Head of caudate nucleus (tissue), 42 donors: Measurements from ENCODE around the gene TRIM32.
A peak's percentile ranks its signal among the peaks of the same experiment; 100 is the strongest.
"Not testable (repeated sequence)": the region's sequence is repeated elsewhere in the genome, so short reads cannot be mapped to it uniquely, and the experiment has no call there.

Source experiments
- DNase-seq, 42 donors: peaks; one replicate each; pipeline versions ENCODE4 v3.0.0 to v3.0.0-alpha.2; 2020 to 2021; ENCODE audit warnings: mixed read lengths in 7 of 42
- intact Hi-C: fragments of 100-400 bp; cut with DNase I; formaldehyde crosslinking; loops from one replicate; pipeline ENCODE4 v1.15.0; 2022

The TRIM32 gene

GRCh38 chr9:116668970-116669695, 18.0 kb upstream of the TRIM32 start:
- intact Hi-C loops: no loop called here
- DNase-seq: no peak

- intact Hi-C loops: no loop called here
These were observed 15.5 kb upstream of the TRIM32 start for GRCh38 chr9:116671605-116672004.

GRCh38 chr9:116673375-116673774, 13.7 kb upstream of the TRIM32 start:
- intact Hi-C loops: no loop called here
- DNase-seq: no peak

More at GRCh38 chr9:116671605-116672004, 15.5 kb upstream of the TRIM32 start:
- no peak for DNase-seq

GRCh38 chr9:116674210-116674980, 12.7 kb upstream of the TRIM32 start:
- no peak for DNase-seq

GRCh38 chr9:116683535-116683934, 3.6 kb upstream of the TRIM32 start:
- intact Hi-C loops: no loop called here

More at GRCh38 chr9:116674210-116674980, 12.7 kb upstream of the TRIM32 start:
- intact Hi-C loops: no loop called here

GRCh38 chr9:116685166-116685565, 1.9 kb upstream of the TRIM32 start:
- DNase-seq: no peak
- intact Hi-C loops: no loop called here

More at GRCh38 chr9:116683535-116683934, 3.6 kb upstream of the TRIM32 start:
- DNase-seq: no peak

GRCh38 chr9:116686135-116686534, 970 bp upstream of the TRIM32 start:
- no peak for DNase-seq
- intact Hi-C loops: no loop called here

GRCh38 chr9:116686693-116687073, 422 bp upstream of the TRIM32 start:
- DNase-seq: no peak
- intact Hi-C loops: no loop called here

GRCh38 chr9:116687754-116688135, 640 bp downstream of the TRIM32 start:
- intact Hi-C loops: no loop called here
- DNase-seq: peak in 13 of 42 donors; percentile 2 to 24 (median 11)

- DNase-seq: no peak
- intact Hi-C loops: no loop called here
These were observed 1.8 kb downstream of the TRIM32 start for GRCh38 chr9:116688806-116689485.

GRCh38 chr9:116689486-116690032, 2.5 kb downstream of the TRIM32 start:
- no peak for DNase-seq
- intact Hi-C loops: no loop called here

- DNase-seq, intact Hi-C loops: not testable (repeated sequence)
These were observed 3.7 kb downstream of the TRIM32 start for GRCh38 chr9:116690805-116691204.

GRCh38 chr9:116691607-116692006, 4.5 kb downstream of the TRIM32 start:
- intact Hi-C loops: no loop called here
- no peak for DNase-seq

GRCh38 chr9:116692616-116693015, 5.5 kb downstream of the TRIM32 start:
- intact Hi-C loops: no loop called here
- no peak for DNase-seq

GRCh38 chr9:116693233-116693731, 6.2 kb downstream of the TRIM32 start:
- intact Hi-C loops: no loop called here
- no peak for DNase-seq

GRCh38 chr9:116694785-116695291, 7.7 kb downstream of the TRIM32 start:
- no peak for DNase-seq
- intact Hi-C loops: no loop called here

GRCh38 chr9:116695438-116695837, 8.3 kb downstream of the TRIM32 start:
- no peak for DNase-seq
- intact Hi-C loops: no loop called here

- intact Hi-C loops: no loop called here
- DNase-seq: no peak
These were observed 10.3 kb downstream of the TRIM32 start for GRCh38 chr9:116697362-116697761.

GRCh38 chr9:116697887-116698286, 10.8 kb downstream of the TRIM32 start:
- peak in 13 of 42 donors; percentile 3 to 53 (median 18) for DNase-seq
- intact Hi-C loops: no loop called here
